GM19099 (cell line): ENCODE results near the gene PCGF5.

ENCODE experiments used
- POLR2A ChIP-seq: IDR thresholded peaks from 3 replicates; pipeline ENCODE4 v1.6.1; 2011; ENCODE audit warnings: low read depth; ENCODE audit not compliant: insufficient read length; ENCODE audit errors: extremely low read depth

Gene PCGF5

DNA sequence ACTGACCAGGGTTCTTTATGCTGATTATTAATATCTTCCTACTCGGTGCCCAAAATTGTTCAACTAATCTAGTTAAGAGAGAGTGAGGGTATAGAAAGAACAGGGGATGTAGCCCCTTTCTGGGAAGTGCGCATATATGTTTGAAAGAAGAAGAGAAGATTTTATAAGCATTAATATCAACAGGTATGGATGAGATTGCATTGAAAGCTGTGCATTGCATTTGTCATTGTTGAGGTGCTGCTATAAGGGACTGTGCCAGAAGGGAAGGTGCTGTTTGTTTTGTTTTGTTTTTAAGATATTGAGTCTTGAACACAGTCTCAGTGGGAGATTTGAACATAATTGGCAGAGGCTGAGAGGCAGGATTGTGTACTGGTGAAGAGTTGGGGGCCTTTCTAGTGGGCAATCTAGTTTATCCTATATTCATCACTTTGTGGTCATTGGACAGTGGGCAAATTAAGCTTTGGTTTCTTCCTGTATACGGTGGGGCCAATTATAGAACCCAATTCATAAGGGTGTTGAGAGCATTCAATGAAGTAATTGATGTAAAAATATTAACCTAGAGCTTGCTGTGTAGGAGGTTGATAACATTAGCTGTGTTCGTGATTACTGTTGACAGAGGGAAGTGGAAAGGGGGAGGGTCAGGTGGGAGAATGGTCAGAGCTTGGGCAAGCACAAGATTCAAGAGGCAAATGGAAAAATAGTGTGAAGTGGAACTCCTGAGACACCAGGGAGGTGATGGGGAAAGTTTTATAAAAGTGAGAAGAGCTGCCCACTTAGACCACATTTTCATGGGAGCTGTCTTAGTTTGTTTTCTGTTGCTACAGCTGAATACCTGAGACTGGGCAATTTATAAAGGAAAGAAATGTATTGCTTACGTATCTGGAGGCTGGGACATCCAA, 19.9 kb upstream of the PCGF5 start:
- no peak for TF ChIP-seq POLR2A

- no peak for TF ChIP-seq POLR2A
Observed at GRCh38 chr10:91201213-91201996, 19.1 kb upstream of the PCGF5 start.

GRCh38 chr10:91206427-91206826, 14.0 kb upstream of the PCGF5 start:
- no peak for TF ChIP-seq POLR2A

GRCh38 chr10:91206837-91207474, 13.5 kb upstream of the PCGF5 start:
- no peak for TF ChIP-seq POLR2A

GRCh38 chr10:91208642-91209041, 11.8 kb upstream of the PCGF5 start:
- no peak for TF ChIP-seq POLR2A

- TF ChIP-seq POLR2A: no peak
Observed at GRCh38 chr10:91210014-91210413, 10.4 kb upstream of the PCGF5 start.

GRCh38 chr10:91210435-91210834, 10.0 kb upstream of the PCGF5 start:
- TF ChIP-seq POLR2A: no peak

DNA sequence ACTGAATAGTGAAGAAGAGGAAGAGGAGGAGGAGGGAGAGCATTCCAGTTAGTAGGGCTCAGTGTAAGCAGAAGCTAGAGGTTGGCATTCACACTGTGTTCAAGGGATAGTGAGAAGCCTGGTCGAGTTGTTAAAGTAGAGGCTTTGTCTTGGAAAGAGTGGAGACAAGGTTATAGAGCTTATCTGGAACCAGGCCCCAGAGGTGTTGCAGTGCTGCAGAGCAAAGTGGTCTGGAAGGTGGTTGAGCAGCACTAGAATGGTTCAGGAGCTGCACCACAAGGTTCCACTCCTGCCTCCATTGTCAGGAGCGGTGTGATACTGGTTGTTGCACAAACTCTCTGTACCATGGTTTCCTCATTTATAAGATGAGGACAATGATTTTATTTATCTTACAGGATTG, 8.8 kb upstream of the PCGF5 start:
- no peak for TF ChIP-seq POLR2A

GRCh38 chr10:91214911-91215310, 5.6 kb upstream of the PCGF5 start:
- no peak for TF ChIP-seq POLR2A

GRCh38 chr10:91215384-91215783, 5.1 kb upstream of the PCGF5 start:
- TF ChIP-seq POLR2A: no peak

- no peak for TF ChIP-seq POLR2A
Observed at GRCh38 chr10:91219371-91220193, 881 bp upstream of the PCGF5 start.

- no peak for TF ChIP-seq POLR2A
Observed at GRCh38 chr10:91220954-91221675, 652 bp downstream of the PCGF5 start.

GRCh38 chr10:91226093-91226492, 5.6 kb downstream of the PCGF5 start:
- no peak for TF ChIP-seq POLR2A

DNA sequence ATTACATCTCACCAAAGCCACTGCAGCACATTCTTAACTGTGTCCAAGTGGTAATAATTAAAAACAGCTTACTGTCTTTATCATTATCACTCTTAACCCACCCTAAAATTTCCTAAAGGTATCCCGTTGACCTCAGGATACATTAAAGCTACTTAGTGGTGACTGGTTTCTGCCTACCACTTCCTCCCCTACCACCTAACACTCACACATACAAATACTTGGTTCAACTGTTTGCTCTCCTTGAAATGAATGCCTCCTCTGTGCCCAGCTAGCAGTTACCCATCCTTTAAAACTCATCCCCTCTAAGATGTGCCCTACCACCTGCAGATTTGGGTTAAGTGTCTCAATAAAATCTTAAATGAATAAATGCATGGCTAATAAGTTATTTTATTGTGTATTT, 7.1 kb downstream of the PCGF5 start:
- no peak for TF ChIP-seq POLR2A
